PC-9 (cell line): ENCODE results near the gene KPNA1. TPM values are rescaled to one million over a fixed set of nuclear protein-coding genes. Genes with fewer than 3 reads are reported as not detected.

ENCODE experiments used
- BruUV-seq: library from RNA; stranded (reverse); fragments of 400-500 nt; replicated peaks from 2 replicates; lab custom pipeline; 2021; lab: Mats Ljungman, UMichigan
- CTCF ChIA-PET: fragments of 300-600 bp; sonication (Branson Sonifier 250); formaldehyde crosslinking; loops from one replicate; lab custom pipeline; 2022; ENCODE audit warnings: antibody characterized with exemption; lab: Charles Lee
- POLR2A ChIA-PET: fragments of 300-600 bp; sonication (Branson Sonifier 250); formaldehyde crosslinking; loops from one replicate; lab custom pipeline; 2022; ENCODE audit warnings: antibody characterized with exemption; ENCODE audit not compliant: unreplicated experiment; lab: Charles Lee
- DNase-seq, 2 experiments: peaks; one replicate each; pipeline versions ENCODE4 v3.0.0 to v3.0.0-alpha.2; 2015 to 2022; ENCODE audit warnings: mixed read lengths in 1 of 2
- H2AFZ ChIP-seq: fragments of 200-600 bp; sonication (generic); 2 replicates; pipeline ENCODE4 v1.8.1; 2017; ENCODE audit warnings: antibody characterized with exemption
- H3F3A ChIP-seq: fragments of 200-600 bp; sonication (generic); 2 replicates; pipeline ENCODE4 v1.8.1; 2017; ENCODE audit warnings: antibody characterized with exemption, mild to moderate bottlenecking, low read depth; ENCODE audit not compliant: insufficient read depth
- H3K27ac ChIP-seq: fragments of 200-600 bp; sonication (generic); 2 replicates; pipeline ENCODE4 v1.6.1; 2016; ENCODE audit warnings: mixed run types
- H3K27me3 ChIP-seq: fragments of 200-600 bp; sonication (generic); 2 replicates; pipeline ENCODE4 v1.6.1; 2016; ENCODE audit warnings: low read depth, mixed run types; ENCODE audit not compliant: insufficient read depth
- H3K36me3 ChIP-seq: fragments of 200-600 bp; sonication (generic); 2 replicates; pipeline ENCODE4 v1.6.1; 2016; ENCODE audit warnings: low read depth, mixed run types
- H3K4me1 ChIP-seq: fragments of 200-600 bp; sonication (generic); replicated peaks from 2 replicates; pipeline ENCODE4 v1.6.1; 2016; ENCODE audit warnings: mixed run types; ENCODE audit not compliant: insufficient read depth
- H3K4me2 ChIP-seq: fragments of 200-600 bp; sonication (generic); 2 replicates; pipeline ENCODE4 v1.6.1; 2017; ENCODE audit warnings: mixed run types
- H3K4me3 ChIP-seq: fragments of 200-600 bp; sonication (generic); 2 replicates; pipeline ENCODE4 v1.6.1; 2016; ENCODE audit warnings: mixed run types
- H3K79me2 ChIP-seq: fragments of 200-600 bp; sonication (generic); 2 replicates; pipeline ENCODE4 v1.6.1; 2017; ENCODE audit warnings: low read depth, mixed run types
- H3K9me2 ChIP-seq: fragments of 200-600 bp; sonication (generic); 2 replicates; pipeline ENCODE4 v1.8.1; 2017; ENCODE audit warnings: mild to moderate bottlenecking; ENCODE audit not compliant: insufficient read depth
- H3K9me3 ChIP-seq: fragments of 200-600 bp; sonication (generic); 2 replicates; pipeline ENCODE4 v1.8.1; 2016; ENCODE audit warnings: low read depth; ENCODE audit not compliant: insufficient read depth
- H4K20me1 ChIP-seq: fragments of 200-600 bp; sonication (generic); 2 replicates; pipeline ENCODE4 v1.8.1; 2017; ENCODE audit not compliant: insufficient read depth
- CTCF ChIP-seq: fragments of 200-600 bp; sonication (generic); conservative IDR thresholded peaks from 2 replicates; pipeline ENCODE4 v1.6.1; 2017; ENCODE audit warnings: mixed run types, antibody characterized with exemption, mild to moderate bottlenecking, moderate library complexity
- EZH2 ChIP-seq: fragments of 200-600 bp; sonication (generic); IDR thresholded peaks from 2 replicates; pipeline ENCODE4 v1.8.0; 2017; ENCODE audit warnings: antibody characterized with exemption, low read depth
- intact Hi-C: fragments of 100-400 bp; cut with micrococcal nuclease; formaldehyde crosslinking; loops from one replicate; pipeline ENCODE4 v1.10.0; 2022; ENCODE audit not compliant: unreplicated experiment
- total RNA-seq: library from RNA; stranded (reverse); gene quantifications from 2 replicates; pipeline ENCODE4 v1.2.3, GENCODE V29; 2021

The KPNA1 gene
- total RNA-seq, 1 experiment from 2014 or later = 89.2 TPM

GRCh38 chr3:122391681-122392446, 122.9 kb downstream of the KPNA1 start:
- Histone ChIP-seq H3K4me2 (no peak overlapping the region), H3K36me3 (no peaks in the 10 kb centered on the region), H3K9me2 (no peaks in the 10 kb centered on the region), H3K9me3 (no peaks in the 10 kb centered on the region), H4K20me1 (no peaks in the 10 kb centered on the region), H3K27ac (no peak overlapping the region), H3K4me3 (no peak overlapping the region), H3K4me1 (no peaks in the 10 kb centered on the region), H3F3A (no peaks in the 10 kb centered on the region; the same call in 1 of the 2 replicates), H3K27me3 (no peaks in the 10 kb centered on the region), H3K79me2 (no peaks in the 10 kb centered on the region), H2AFZ (no peak overlapping the region)
- ChIA-PET POLR2A (no interaction called here), CTCF (interaction anchor here (1.0 kb wide), 1 partner anchor 583 kb away, joined by 3 read pairs; no protein-coding TSS in a partner anchor)
- BruUV-seq = no TSS peak
- intact Hi-C loops = loop anchor here (2.0 to 10.0 kb wide), 4 partner anchors 169 to 867 kb away; partner anchors contain the start of genes HSPBAP1 and SLC49A4
- DNase-seq = no peak
- no peak for TF ChIP-seq CTCF
- no peak for TF ChIP-seq EZH2

- TF ChIP-seq CTCF (no peak), EZH2 (no peak)
- no peaks in the 10 kb centered on the region for H3K4me1 ChIP-seq
- no peak overlapping the region for H3K27ac ChIP-seq
- BruUV-seq = no TSS peak
- no peaks in the 10 kb centered on the region for H3K9me2 ChIP-seq
- ChIA-PET POLR2A (no interaction called here), CTCF (no interaction called here)
- no peaks in the 10 kb centered on the region for H3K36me3 ChIP-seq
- H3K4me2 ChIP-seq = no peak overlapping the region
- DNase-seq = no peak
- H3K4me3 ChIP-seq = no peak overlapping the region
- H3K79me2 ChIP-seq = no peaks in the 10 kb centered on the region
- no peaks in the 10 kb centered on the region for H4K20me1 ChIP-seq
- intact Hi-C loops = loop anchor here (10.0 kb wide), 2 partner anchors 404 to 554 kb away; partner anchors contain the start of genes HSPBAP1 and SLC49A4
- H3K27me3 ChIP-seq = no peaks in the 10 kb centered on the region
- H2AFZ ChIP-seq = no peak overlapping the region
- no peaks in the 10 kb centered on the region for H3K9me3 ChIP-seq
- H3F3A ChIP-seq = no peaks in the 10 kb centered on the region; the same call in 1 of the 2 replicates
These were observed 124.1 kb downstream of the KPNA1 start for GRCh38 chr3:122390665-122391064.

- no peaks in the 10 kb centered on the region for H3K36me3 ChIP-seq
- H4K20me1 ChIP-seq = no peaks in the 10 kb centered on the region
- BruUV-seq = no TSS peak
- CTCF ChIA-PET = interaction anchor here (0.5 kb wide), 1 partner anchor 365 kb away, joined by 3 read pairs; no protein-coding TSS in a partner anchor
- H2AFZ ChIP-seq = no peak overlapping the region
- intact Hi-C loops = loop anchor here (10.0 kb wide), 2 partner anchors 405 to 555 kb away; partner anchors contain the start of genes HSPBAP1 and SLC49A4
- TF ChIP-seq EZH2 (no peak), CTCF (no peak)
- H3K27me3 ChIP-seq = no peaks in the 10 kb centered on the region
- H3K9me3 ChIP-seq = no peaks in the 10 kb centered on the region
- H3K79me2 ChIP-seq = no peaks in the 10 kb centered on the region
- no peak overlapping the region for H3K4me2 ChIP-seq
- no peaks in the 10 kb centered on the region for H3K9me2 ChIP-seq
- no peak overlapping the region for H3K4me3 ChIP-seq
- H3K4me1 ChIP-seq = peaks cover 6% of the 10 kb centered on the region; the same call in 1 of the 2 replicates
- H3F3A ChIP-seq = no peaks in the 10 kb centered on the region; the same call in 1 of the 2 replicates
- no peak overlapping the region for H3K27ac ChIP-seq
- no peak for DNase-seq
- POLR2A ChIA-PET = interaction anchor here (0.7 kb wide), 1 partner anchor 290 kb away, joined by 8 read pairs; no protein-coding TSS in a partner anchor
These were observed 124.8 kb downstream of the KPNA1 start for GRCh38 chr3:122389892-122390291.
